K562 (cell line): Measurements from ENCODE around the gene PPP1R9A. TPM values are rescaled to one million over a fixed set of nuclear protein-coding genes. Genes with fewer than 3 reads are reported as not detected.

ENCODE experiments used
- ATAC-seq: fragments of 200-7000 bp; cut with Tn5 transposase; 3 replicates; pipeline ENCODE4 v1.9.1; 2020; ENCODE audit warnings: moderate library complexity
- BruUV-seq: library from RNA; stranded (reverse); fragments of 400-500 nt; replicated peaks from 2 replicates; lab custom pipeline; 2021; lab: Mats Ljungman, UMichigan
- CTCF ChIA-PET: fragments of 300-600 bp; formaldehyde crosslinking; extraction: SDS; loops from one replicate; lab custom pipeline; 2021; ENCODE audit warnings: low intra/inter-chr PET ratio; lab: Yijun Ruan, JAX
- POLR2A ChIA-PET: fragments of 300-600, 350-650 bp; sonication (Branson Sonifier 250); formaldehyde crosslinking; extraction: SDS; loops from one replicate; lab custom pipeline; 2021; ENCODE audit warnings: antibody characterized with exemption, inconsistent platforms; lab: Yijun Ruan, JAX
- DNase-seq, 4 experiments: peaks; one replicate each; pipeline versions ENCODE4 v3.0.0 to v3.0.0-alpha.2; 2011 to 2018; ENCODE audit warnings: low spot score in 3 of 4, mixed read lengths in 3 of 4; ENCODE audit errors: extremely low read depth in 1 of 4
- FAIRE-seq: peaks from 2 replicates; lab custom pipeline; 2011; peaks lifted over from hg19 to GRCh38; lab: Jason Lieb, UNC
- H2AFZ ChIP-seq: 2 replicates; pipeline ENCODE4 v1.6.0; 2011; ENCODE audit warnings: low read depth, low read length, control low read depth, inconsistent platforms
- H3K27ac ChIP-seq: fragments of 200-600 bp; 3 replicates; pipeline ENCODE4 v1.8.0; 2011; ENCODE audit warnings: low read depth, mild to moderate bottlenecking, control low read depth, inconsistent platforms, low read length, moderate library complexity, mixed read lengths; ENCODE audit errors: extremely low read depth
- H3K27me3 ChIP-seq, 2 experiments: fragments of 300-600 bp in 1 of 2; 2 replicates in 1 of 2; 3 replicates in 1 of 2; pipeline versions ENCODE4 v1.6.0 to v1.8.0; 2011; ENCODE audit warnings: inconsistent platforms in 2 of 2, low read length in 2 of 2, mild to moderate bottlenecking in 1 of 2, mixed read lengths in 1 of 2, moderate library complexity in 1 of 2; ENCODE audit not compliant: control insufficient read depth in 2 of 2, insufficient read depth in 2 of 2
- H3K36me3 ChIP-seq: fragments of 300-600 bp; 3 replicates; pipeline ENCODE4 v1.8.0; 2011; ENCODE audit warnings: mild to moderate bottlenecking, low read length, inconsistent platforms; ENCODE audit not compliant: control insufficient read depth, insufficient read depth
- H3K4me1 ChIP-seq, 2 experiments: fragments of 200-600 bp in 1 of 2; replicated peaks in 1 of 2; 2 replicates in 1 of 2; 3 replicates in 1 of 2; pipeline versions ENCODE4 v1.5.1 to v1.8.0; 2011; ENCODE audit warnings: inconsistent platforms in 2 of 2, low read length in 2 of 2, mild to moderate bottlenecking in 1 of 2, mixed read lengths in 1 of 2, moderate library complexity in 1 of 2; ENCODE audit not compliant: control insufficient read depth in 2 of 2, insufficient read depth in 2 of 2
- H3K4me2 ChIP-seq: 2 replicates; pipeline ENCODE4 v1.6.1; 2011; ENCODE audit warnings: low read length, control low read depth, inconsistent platforms, mixed read lengths; ENCODE audit not compliant: insufficient read depth
- H3K4me3 ChIP-seq: fragments of 200-600 bp; sonication (generic), shearing (Covaris generic); 2 replicates; pipeline ENCODE4 v1.5.1; 2016; ENCODE audit warnings: control low read depth, inconsistent platforms
- H3K79me2 ChIP-seq: fragments of 200-600 bp; 3 replicates; pipeline ENCODE4 v1.8.0; 2011; ENCODE audit warnings: low read length, inconsistent platforms; ENCODE audit not compliant: control insufficient read depth, insufficient read depth
- H3K9ac ChIP-seq, 2 experiments: 2 replicates each; pipeline versions ENCODE4 v1.6.0 to v1.6.1; 2011; ENCODE audit warnings: low read depth in 2 of 2, low read length in 2 of 2, control low read depth in 1 of 2, inconsistent platforms in 1 of 2, mild to moderate bottlenecking in 1 of 2, mixed read lengths in 1 of 2; ENCODE audit not compliant: insufficient read depth in 1 of 2
- H3K9me1 ChIP-seq: one replicate; pipeline ENCODE4 v1.6.0; 2011; ENCODE audit warnings: inconsistent platforms, mild to moderate bottlenecking, low read length, moderate library complexity; ENCODE audit not compliant: control insufficient read depth, insufficient read depth
- H3K9me3 ChIP-seq: replicated peaks from 2 replicates; pipeline ENCODE4 v1.5.1; 2011; ENCODE audit warnings: low read depth, low read length, inconsistent platforms; ENCODE audit not compliant: control insufficient read depth, insufficient read depth
- H4K20me1 ChIP-seq: replicated peaks from 2 replicates; pipeline ENCODE4 v1.6.1; 2011; ENCODE audit warnings: low read length, inconsistent platforms, mixed read lengths; ENCODE audit not compliant: control insufficient read depth, insufficient read depth
- BACH1 ChIP-seq: fragments of 200-800 bp; sonication (Bioruptor generic); IDR thresholded peaks from 2 replicates; pipeline ENCODE4 v1.6.1; 2016; ENCODE audit warnings: missing genetic modification characterization, missing compliant biosample characterization
- CCNT2 ChIP-seq: IDR thresholded peaks from 2 replicates; pipeline ENCODE4 v1.6.1; 2011; ENCODE audit warnings: borderline replicate concordance, low read depth, mild to moderate bottlenecking, moderate library complexity, mixed read lengths, low read length; ENCODE audit not compliant: insufficient read length; ENCODE audit errors: extremely low read depth
- CTBP1 ChIP-seq: fragments of 450-650 bp; IDR thresholded peaks from 2 replicates; pipeline ENCODE4 v1.6.1; 2016; ENCODE audit warnings: borderline replicate concordance
- FUS ChIP-seq: fragments of 200-400 bp; formaldehyde crosslinking; optimal IDR thresholded peaks from 2 replicates; pipeline ENCODE3; 2017; ENCODE audit warnings: low read depth, low read length
- KDM1A ChIP-seq, 2 experiments: fragments of 450-650 bp; IDR thresholded peaks; 2 replicates each; pipeline ENCODE4 v1.6.1; 2016; ENCODE audit warnings: mild to moderate bottlenecking in 2 of 2
- NCOA2 ChIP-seq, 2 experiments: fragments of 450-650 bp; IDR thresholded peaks; 2 replicates each; pipeline ENCODE4 v1.6.1; 2018; ENCODE audit warnings: mild to moderate bottlenecking in 2 of 2, moderate library complexity in 1 of 2; ENCODE audit not compliant: partially characterized antibody in 2 of 2
- RBM15 ChIP-seq: fragments of 200-400 bp; formaldehyde crosslinking; IDR thresholded peaks from 2 replicates; pipeline ENCODE4 v1.6.1; 2018; ENCODE audit warnings: mild to moderate bottlenecking, low read length, moderate library complexity; ENCODE audit not compliant: insufficient read depth
- ZFP30 ChIP-seq: fragments of 250-450 bp; sonication (Bioruptor Pico); IDR thresholded peaks from 2 replicates; pipeline ENCODE4 v1.8.0; 2022; ENCODE audit warnings: moderate library complexity, mild to moderate bottlenecking, inconsistent platforms, borderline replicate concordance
- ZNF239 ChIP-seq: fragments of 250-450 bp; sonication (Bioruptor Pico); IDR thresholded peaks from 2 replicates; pipeline ENCODE4 v1.4.0; 2020; ENCODE audit warnings: mild to moderate bottlenecking
- ZNF436 ChIP-seq: fragments of 250-450, 450-650 bp; sonication (Bioruptor Pico); formaldehyde crosslinking; IDR thresholded peaks from 2 replicates; pipeline ENCODE4 v1.7.0; 2020; ENCODE audit warnings: mild to moderate bottlenecking
- ZNF668 ChIP-seq: fragments of 250-450 bp; sonication (Bioruptor Pico); IDR thresholded peaks from 2 replicates; pipeline ENCODE4 v1.8.0; 2022; ENCODE audit warnings: mild to moderate bottlenecking, inconsistent platforms
- ZZZ3 ChIP-seq: fragments of 450-650 bp; IDR thresholded peaks from 2 replicates; pipeline ENCODE4 v1.6.1; 2016; ENCODE audit warnings: antibody characterized with exemption, mild to moderate bottlenecking, moderate library complexity
- WGBS: fragments of 100-300 bp; shearing (Covaris generic); methylation state at CpG from one replicate; pipeline ENCODE4 v1.1.6; 2016; ENCODE audit warnings: low coverage, mixed read lengths; ENCODE audit not compliant: insufficient coverage; ENCODE audit errors: missing lambda C conversion rate; 5-methylcytosine and 5-hydroxymethylcytosine counted together
- in situ Hi-C: fragments of 300-500 bp; cut with MboI; formaldehyde crosslinking; loops from 4 replicates; pipeline ENCODE4 v1.15.0; 2018; ENCODE audit warnings: inconsistent platforms, mixed read lengths
- intact Hi-C: fragments of 100-400 bp; cut with micrococcal nuclease; formaldehyde crosslinking; loops from 2 replicates; pipeline ENCODE4 v1.14.2; 2022
- polyA plus RNA-seq, 8 experiments: library from polyadenylated mRNA; depleted of rRNA in 4 of 8; stranded (reverse) in 5 of 8; unstranded in 3 of 8; fragments of >200 nt; fragmentation: Nextera tagmentation in 2 of 8; fragmentation: Illumina TruSeq in 1 of 8; extraction: Ambion mirVana in 2 of 8; extraction: Trizol in 1 of 8; gene quantifications; 2 replicates each; pipeline versions ENCODE4 v1.2.1 to v1.2.3, GENCODE V29; 2011 to 2014; ENCODE audit warnings: inconsistent platforms in 1 of 8, missing spikeins in 1 of 8
- total RNA-seq, 7 experiments: library from RNA; depleted of rRNA in 6 of 7; stranded (reverse); fragments of >200 nt in 6 of 7; fragmentation: Illumina TruSeq in 2 of 7; extraction: Trizol in 2 of 7; gene quantifications; 2 replicates each; pipeline versions ENCODE4 v1.2.1 to v1.2.3, GENCODE V29; 2011 to 2021; ENCODE audit warnings: low replicate concordance in 1 of 7
- TF ChIP-seq, protein P1 (sequence below): fragments of 200-800 bp; sonication (Bioruptor generic); IDR thresholded peaks from 2 replicates; pipeline ENCODE4 v1.6.1; 2016; ENCODE audit warnings: missing genetic modification characterization, missing compliant biosample characterization
- TF ChIP-seq, protein P2 (sequence below): fragments of 250-450 bp; sonication (Bioruptor Pico); IDR thresholded peaks from 2 replicates; pipeline ENCODE4 v1.5.0; 2021
- TF ChIP-seq, protein P3 (sequence below): fragments of 250-450 bp; sonication (Bioruptor Pico); IDR thresholded peaks from 2 replicates; pipeline ENCODE4 v1.5.0; 2021

PPP1R9A gene
- total and polyA plus RNA-seq, 9 of the 15 experiments (the other 6 are each of a cell fraction or from before 2014, with no cell fraction given): 0.24 TPM; not detected in 8

DNA sequence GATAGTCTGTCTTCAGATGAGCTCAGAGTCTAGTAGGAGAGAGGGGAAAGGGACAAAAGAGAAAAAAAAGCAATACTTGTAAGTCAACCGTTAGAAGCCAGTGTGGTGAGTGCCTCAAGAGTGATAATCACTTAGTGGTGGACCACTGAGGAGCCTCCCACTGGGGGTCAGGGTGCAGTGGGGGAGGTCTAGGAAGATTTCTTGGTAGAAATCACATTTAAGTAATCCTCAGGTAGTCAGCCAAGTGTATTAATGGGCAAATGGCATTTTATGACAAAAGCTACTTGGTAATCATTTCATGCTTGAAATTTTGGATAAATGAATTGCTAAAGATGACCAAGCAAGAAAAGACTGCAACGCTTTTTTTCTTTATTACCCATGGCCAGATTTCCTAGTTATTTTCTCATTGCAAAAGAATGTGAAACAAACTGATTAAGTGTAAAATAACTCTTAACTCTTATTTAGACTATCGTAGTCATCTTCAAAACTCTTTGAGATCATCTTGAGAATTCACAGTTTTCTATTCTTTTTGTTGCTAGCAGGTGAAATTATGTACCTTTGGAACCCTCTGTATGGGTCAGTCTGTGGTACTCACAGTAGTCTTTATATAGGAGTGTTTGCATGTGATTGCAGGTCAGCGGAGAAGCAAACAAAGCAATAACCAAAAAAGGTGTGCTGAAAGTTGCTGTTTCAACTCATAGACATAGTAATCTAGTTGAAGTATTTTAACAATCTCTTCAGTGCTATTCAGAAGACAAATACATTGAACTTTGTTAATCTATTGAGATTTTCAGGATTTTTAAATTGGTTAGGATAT is 63.9 kb downstream of the PPP1R9A start:
- H3K27ac ChIP-seq: no peak overlapping the region
- no peaks in the 10 kb centered on the region for H3K79me2 ChIP-seq
- no peaks in the 10 kb centered on the region for H3K36me3 ChIP-seq
- H3K27me3 ChIP-seq: no peaks in the 10 kb centered on the region
- H4K20me1 ChIP-seq: no peaks in the 10 kb centered on the region
- ATAC-seq (no peak), FAIRE-seq (no peak), DNase-seq (no peak)
- no peak overlapping the region for H2AFZ ChIP-seq
- in situ Hi-C loops: no loop called here
- no TSS peak for BruUV-seq
- intact Hi-C loops: loop anchor here (5.0 kb wide), 1 partner anchor 506 kb away; no protein-coding TSS in a partner anchor
- H3K4me3 ChIP-seq: no peak overlapping the region
- H3K4me1 ChIP-seq: no peaks in the 10 kb centered on the region
- WGBS: 1% methylated on average over 4 of the region's 4 CpGs
- ChIA-PET CTCF (interaction anchor here (0.7 kb wide), 1 partner anchor 754 kb away, joined by 3 read pairs; no protein-coding TSS in a partner anchor), POLR2A (no interaction called here)
- no peaks in the 10 kb centered on the region for H3K9me1 ChIP-seq
- H3K9ac ChIP-seq: no peak overlapping the region
- no peak overlapping the region for H3K4me2 ChIP-seq
- no peaks in the 10 kb centered on the region; the same call in 1 of the 2 replicates for H3K9me3 ChIP-seq
- TF ChIP-seq, protein P1, sequence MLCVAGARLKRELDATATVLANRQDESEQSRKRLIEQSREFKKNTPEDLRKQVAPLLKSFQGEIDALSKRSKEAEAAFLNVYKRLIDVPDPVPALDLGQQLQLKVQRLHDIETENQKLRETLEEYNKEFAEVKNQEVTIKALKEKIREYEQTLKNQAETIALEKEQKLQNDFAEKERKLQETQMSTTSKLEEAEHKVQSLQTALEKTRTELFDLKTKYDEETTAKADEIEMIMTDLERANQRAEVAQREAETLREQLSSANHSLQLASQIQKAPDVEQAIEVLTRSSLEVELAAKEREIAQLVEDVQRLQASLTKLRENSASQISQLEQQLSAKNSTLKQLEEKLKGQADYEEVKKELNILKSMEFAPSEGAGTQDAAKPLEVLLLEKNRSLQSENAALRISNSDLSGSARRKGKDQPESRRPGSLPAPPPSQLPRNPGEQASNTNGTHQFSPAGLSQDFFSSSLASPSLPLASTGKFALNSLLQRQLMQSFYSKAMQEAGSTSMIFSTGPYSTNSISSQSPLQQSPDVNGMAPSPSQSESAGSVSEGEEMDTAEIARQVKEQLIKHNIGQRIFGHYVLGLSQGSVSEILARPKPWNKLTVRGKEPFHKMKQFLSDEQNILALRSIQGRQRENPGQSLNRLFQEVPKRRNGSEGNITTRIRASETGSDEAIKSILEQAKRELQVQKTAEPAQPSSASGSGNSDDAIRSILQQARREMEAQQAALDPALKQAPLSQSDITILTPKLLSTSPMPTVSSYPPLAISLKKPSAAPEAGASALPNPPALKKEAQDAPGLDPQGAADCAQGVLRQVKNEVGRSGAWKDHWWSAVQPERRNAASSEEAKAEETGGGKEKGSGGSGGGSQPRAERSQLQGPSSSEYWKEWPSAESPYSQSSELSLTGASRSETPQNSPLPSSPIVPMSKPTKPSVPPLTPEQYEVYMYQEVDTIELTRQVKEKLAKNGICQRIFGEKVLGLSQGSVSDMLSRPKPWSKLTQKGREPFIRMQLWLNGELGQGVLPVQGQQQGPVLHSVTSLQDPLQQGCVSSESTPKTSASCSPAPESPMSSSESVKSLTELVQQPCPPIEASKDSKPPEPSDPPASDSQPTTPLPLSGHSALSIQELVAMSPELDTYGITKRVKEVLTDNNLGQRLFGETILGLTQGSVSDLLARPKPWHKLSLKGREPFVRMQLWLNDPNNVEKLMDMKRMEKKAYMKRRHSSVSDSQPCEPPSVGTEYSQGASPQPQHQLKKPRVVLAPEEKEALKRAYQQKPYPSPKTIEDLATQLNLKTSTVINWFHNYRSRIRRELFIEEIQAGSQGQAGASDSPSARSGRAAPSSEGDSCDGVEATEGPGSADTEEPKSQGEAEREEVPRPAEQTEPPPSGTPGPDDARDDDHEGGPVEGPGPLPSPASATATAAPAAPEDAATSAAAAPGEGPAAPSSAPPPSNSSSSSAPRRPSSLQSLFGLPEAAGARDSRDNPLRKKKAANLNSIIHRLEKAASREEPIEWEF: no peak
- TF ChIP-seq NCOA2 (IDR thresholded peaks at IDR 0.05; ENCODE audit: partially characterized antibody in 2 of 2) (no peak), KDM1A (IDR thresholded peaks at IDR 0.05) (no peak), FUS (no peak), CTBP1 (no peak), ZNF239 (no peak), RBM15 (no peak), BACH1 (tag) (no peak), ZNF436 (CRISPR knock-in tag) (no peak), ZNF668 (CRISPR knock-in tag) (no peak), ZFP30 (CRISPR knock-in tag) (no peak), CCNT2 (no peak), ZZZ3 (no peak)
- TF ChIP-seq, protein P2, sequence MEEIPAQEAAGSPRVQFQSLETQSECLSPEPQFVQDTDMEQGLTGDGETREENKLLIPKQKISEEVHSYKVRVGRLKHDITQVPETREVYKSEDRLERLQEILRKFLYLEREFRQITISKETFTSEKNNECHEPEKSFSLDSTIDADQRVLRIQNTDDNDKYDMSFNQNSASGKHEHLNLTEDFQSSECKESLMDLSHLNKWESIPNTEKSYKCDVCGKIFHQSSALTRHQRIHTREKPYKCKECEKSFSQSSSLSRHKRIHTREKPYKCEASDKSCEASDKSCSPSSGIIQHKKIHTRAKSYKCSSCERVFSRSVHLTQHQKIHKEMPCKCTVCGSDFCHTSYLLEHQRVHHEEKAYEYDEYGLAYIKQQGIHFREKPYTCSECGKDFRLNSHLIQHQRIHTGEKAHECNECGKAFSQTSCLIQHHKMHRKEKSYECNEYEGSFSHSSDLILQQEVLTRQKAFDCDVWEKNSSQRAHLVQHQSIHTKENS (CRISPR knock-in tag): no peak
- TF ChIP-seq, protein P3, sequence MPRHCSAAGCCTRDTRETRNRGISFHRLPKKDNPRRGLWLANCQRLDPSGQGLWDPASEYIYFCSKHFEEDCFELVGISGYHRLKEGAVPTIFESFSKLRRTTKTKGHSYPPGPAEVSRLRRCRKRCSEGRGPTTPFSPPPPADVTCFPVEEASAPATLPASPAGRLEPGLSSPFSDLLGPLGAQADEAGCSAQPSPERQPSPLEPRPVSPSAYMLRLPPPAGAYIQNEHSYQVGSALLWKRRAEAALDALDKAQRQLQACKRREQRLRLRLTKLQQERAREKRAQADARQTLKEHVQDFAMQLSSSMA (CRISPR knock-in tag): no peak
